Peyer's patch (tissue), 4 donors: ENCODE measurements around the gene CCDC154.

Experiments
- CTCF ChIP-seq, 6 experiments: fragments of 450-650 bp in 4 of 6; fragments of 200-600 bp in 2 of 6; sonication (generic) in 1 of 6; IDR thresholded peaks; one replicate each; pipeline ENCODE4 v1.5.1; 2017 to 2019; ENCODE audit warnings: antibody characterized with exemption in 6 of 6, mild to moderate bottlenecking in 3 of 6, moderate library complexity in 1 of 6
- POLR2A ChIP-seq, 2 donors: fragments of 450-650 bp; IDR thresholded peaks; one replicate each; pipeline ENCODE4 v1.5.1; 2017; ENCODE audit warnings: antibody characterized with exemption in 2 of 2, mild to moderate bottlenecking in 2 of 2, moderate library complexity in 2 of 2

GRCh38 chr16:1433263-1433560 lies 11.1 kb downstream of the CCDC154 start:
- TF ChIP-seq CTCF (IDR thresholded peaks at IDR 0.05) (no peak), POLR2A (IDR thresholded peaks at IDR 0.05) (no peak)
